Stimulated activated CD4-positive, alpha-beta T cell treated with anti-CD3 and anti-CD28 coated beads, Interleukin-4, amount 100 ng/mL, for 48 hours (primary cell): ENCODE measurements around the gene PFN1.

ENCODE experiments used
- DNase-seq, 2 donors: peaks; one replicate each; pipeline ENCODE4 v3.0.0-alpha.2; 2020; ENCODE audit warnings: low read depth in 2 of 2

The PFN1 gene

DNA sequence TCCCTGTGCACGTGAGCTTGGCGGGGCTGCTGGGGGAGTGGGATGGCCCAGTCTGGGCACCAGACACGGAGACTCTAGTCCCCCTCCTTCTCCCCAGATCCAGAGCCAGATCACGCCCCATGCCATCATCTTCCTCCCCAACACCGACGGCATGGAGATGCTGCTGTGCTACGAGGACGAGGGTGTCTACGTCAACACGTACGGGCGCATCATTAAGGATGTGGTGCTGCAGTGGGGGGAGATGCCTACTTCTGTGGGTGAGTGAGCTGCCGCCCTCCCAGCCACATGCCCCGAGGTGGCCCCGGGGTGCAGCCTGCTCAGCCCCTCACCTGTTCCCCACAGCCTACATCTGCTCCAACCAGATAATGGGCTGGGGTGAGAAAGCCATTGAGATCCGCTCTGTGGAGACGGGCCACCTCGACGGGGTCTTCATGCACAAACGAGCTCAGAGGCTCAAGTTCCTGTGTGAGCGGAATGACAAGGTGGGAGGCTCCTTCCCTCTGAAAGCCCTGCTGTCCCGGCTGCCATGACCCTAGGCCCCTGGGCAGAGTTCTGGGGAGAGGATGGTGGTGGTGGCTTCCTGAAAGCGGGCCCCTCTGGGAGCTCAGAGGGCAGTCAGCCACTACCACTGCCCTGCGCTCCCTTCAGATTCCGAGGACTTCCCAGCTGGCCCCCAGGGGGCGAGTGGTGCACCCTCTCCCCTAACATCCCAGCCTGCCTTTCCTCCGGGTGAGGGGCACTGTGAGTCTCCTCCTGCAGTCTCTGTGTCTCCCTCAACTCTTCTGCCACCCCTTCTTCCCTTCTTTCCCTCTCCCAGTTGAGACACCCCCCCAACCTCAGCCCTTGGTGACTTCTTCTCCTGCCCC is 51.8 kb downstream of the PFN1 start:
- no peak for DNase-seq

DNA sequence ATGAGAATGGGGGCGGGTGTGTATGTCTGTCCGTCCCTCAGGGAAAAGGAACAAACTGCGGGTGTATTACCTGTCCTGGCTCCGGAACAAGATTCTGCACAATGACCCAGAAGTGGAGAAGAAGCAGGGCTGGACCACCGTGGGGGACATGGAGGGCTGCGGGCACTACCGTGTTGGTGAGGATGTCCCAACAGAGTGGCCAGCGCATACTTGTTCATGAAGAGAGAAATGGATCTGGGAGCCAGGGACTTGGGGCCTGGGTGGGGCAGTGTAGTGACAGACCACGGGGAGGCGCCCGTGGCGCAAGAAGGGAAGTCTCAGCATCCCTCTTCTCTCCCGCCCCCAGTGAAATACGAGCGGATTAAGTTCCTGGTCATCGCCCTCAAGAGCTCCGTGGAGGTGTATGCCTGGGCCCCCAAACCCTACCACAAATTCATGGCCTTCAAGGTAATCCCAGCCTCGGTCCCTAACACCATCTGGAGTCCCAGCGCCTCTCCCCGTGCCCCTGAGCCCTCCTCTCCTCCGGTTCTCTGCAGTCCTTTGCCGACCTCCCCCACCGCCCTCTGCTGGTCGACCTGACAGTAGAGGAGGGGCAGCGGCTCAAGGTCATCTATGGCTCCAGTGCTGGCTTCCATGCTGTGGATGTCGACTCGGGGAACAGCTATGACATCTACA is 52.5 kb downstream of the PFN1 start:
- DNase-seq, result no peak
